Amniotic stem cell (primary cell): ENCODE results near the gene OR2K2.
A peak's percentile ranks its signal among the peaks of the same experiment; 100 is the strongest.
"Not testable (repeated sequence)": the region's sequence is repeated elsewhere in the genome, so short reads cannot be mapped to it uniquely, and the experiment has no call there.

ENCODE experiments used
- DNase-seq: peaks from one replicate; lab custom pipeline; 2025; lab: John Stamatoyannopoulos, UW

Gene OR2K2, protein sequence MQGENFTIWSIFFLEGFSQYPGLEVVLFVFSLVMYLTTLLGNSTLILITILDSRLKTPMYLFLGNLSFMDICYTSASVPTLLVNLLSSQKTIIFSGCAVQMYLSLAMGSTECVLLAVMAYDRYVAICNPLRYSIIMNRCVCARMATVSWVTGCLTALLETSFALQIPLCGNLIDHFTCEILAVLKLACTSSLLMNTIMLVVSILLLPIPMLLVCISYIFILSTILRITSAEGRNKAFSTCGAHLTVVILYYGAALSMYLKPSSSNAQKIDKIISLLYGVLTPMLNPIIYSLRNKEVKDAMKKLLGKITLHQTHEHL

DNA sequence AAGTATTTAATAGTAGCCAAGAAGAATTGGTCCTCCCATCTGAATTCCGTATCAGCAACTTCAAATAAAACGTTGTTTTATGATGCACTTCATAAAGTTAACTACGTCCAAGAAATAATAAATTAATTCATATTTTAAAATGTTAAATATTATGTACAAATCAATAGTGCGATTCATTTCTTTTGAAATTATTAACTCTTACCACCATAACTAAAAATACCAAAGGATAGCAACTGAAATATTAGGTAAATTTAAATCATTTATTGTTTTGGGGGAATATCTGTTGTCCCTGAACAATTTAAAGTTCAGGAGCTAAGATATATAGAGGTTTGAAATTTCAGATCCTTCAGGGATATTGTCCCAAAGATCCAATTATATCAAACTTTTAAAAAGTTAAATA is at the start of gene OR2K2:
Gene OR2K2 (minus strand): TSS at position 101 of the 400 bp plus-strand sequence. CDS start 1,791 bp downstream, outside the sequence.
- DNase-seq: no peak

DNA sequence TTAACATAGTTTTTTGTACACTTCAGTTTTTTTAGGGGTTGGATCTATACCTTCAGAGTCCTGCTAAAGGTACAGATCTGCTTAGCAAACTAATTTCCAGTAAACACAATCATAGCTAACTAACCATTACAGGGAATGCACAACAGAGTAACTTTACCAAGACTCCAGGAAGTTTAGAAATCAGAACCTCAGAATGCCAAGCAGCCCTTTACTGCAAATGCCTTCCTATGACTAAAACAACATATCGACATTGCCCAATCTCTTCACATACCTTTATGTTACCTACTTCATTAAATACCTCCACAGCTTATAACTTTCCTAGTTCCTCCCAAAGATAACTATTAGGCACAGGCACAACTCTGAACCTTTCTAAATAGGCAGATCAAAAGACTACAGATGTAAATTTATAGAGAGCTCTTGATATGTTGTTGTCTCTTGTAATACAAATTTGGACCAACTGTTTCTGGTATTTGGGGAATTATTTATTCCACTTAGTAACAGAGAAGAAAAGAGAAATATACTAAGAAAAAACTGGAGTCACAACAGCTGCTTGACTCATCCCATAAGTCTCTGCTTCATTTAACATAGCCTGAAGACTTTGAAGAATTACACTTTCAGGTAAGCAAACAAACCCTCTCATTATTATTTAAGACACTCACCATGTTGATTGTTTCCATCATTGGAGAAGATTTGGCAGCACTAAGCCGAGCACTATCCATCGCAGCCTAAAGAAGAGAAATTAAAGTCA is 46.0 kb upstream of the OR2K2 start:
- no peak for DNase-seq

DNA sequence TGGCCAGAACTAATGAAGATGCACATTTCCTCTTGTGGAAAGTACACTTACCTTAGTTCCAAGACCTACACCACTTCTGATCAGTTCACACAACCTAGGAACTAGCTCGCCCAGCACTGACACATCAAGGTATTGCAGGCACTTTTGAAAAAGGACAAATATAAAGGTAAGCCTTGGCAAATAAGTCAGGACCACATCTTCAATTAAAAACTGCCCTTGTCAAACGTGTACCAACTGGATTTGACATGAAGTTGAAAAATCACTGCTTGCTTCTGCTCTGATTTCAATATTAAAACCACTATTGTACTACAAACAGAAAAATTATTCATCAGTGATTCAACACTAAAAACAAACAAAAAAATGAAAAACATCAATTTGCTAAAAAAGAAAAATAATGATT is 45.0 kb upstream of the OR2K2 start:
- no peak for DNase-seq

DNA sequence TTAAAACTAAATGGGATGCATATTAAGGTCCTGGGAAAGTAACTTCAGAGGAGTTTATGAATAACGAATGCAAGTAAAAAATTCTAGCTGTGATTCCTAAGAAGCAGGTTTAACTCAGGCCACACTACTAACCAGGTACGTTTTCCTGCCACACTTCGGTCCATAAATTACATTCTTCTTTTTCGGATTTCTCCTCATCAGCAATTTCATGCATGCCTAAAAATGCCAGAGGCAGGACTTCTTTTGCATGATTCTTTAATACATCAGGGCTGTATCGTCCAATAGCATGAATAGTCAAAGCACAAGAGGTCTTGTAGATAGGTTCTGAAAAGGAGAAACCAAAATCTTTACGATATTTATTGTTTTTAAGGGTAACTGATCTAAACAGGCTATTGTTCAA is 42.3 kb upstream of the OR2K2 start:
- DNase-seq: no peak

DNA sequence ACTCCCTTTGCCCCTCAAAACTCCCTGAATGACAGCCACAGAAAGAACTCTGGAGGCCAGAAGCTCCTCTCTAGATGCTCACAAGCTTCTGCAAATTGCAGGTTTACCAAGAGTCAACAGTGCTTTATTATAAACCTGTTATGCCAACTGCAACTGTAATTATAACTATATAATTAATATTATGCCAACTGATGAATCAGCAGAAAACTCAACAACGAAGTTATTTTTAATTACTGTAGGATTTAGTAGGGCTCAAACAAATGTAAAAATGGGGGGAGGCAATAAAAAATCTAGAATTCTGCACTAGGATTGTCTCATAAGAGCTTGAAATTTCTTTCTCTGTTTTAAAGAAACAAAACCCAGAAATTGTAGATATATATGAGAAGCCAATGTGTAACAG is 37.0 kb upstream of the OR2K2 start:
- no peak for DNase-seq

DNA sequence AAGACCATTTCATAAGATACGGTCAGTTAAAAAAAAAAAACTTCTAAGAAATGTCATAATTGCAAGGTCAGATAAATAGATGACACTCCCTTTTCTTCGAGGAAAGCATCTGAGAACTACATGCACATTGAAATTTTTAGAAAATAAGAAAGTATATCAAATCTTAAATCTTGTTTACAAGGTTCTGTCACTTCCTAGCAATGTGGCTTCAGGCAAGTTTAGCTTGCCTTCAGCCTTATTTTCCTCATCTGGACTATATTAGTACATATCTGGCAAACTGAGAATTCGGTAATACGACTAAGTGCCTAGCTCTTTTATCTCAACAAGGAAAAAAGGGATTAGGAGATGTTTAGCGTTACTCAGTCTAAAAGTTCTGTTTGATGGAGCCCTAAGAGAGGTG is 32.5 kb upstream of the OR2K2 start:
- DNase-seq: no peak

DNA sequence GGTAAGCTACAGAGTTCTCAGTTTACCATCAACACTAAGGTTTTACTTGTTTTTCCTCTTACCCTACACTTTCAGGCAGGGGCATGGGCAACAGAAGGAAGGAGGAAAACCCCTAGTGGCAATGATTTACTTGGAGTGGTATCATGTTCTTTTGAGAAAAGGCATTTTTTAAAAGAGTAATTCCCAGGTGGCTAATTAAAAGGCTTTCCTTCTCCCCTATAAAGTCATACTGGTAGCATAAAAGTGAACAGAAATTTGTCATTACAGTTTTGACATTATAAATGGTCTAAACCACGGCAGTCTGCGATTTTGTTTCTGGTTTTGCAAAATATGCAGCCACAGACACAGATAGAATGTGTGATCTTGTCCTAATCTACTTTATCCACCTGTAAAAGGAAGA is 30.9 kb upstream of the OR2K2 start:
- no peak for DNase-seq

DNA sequence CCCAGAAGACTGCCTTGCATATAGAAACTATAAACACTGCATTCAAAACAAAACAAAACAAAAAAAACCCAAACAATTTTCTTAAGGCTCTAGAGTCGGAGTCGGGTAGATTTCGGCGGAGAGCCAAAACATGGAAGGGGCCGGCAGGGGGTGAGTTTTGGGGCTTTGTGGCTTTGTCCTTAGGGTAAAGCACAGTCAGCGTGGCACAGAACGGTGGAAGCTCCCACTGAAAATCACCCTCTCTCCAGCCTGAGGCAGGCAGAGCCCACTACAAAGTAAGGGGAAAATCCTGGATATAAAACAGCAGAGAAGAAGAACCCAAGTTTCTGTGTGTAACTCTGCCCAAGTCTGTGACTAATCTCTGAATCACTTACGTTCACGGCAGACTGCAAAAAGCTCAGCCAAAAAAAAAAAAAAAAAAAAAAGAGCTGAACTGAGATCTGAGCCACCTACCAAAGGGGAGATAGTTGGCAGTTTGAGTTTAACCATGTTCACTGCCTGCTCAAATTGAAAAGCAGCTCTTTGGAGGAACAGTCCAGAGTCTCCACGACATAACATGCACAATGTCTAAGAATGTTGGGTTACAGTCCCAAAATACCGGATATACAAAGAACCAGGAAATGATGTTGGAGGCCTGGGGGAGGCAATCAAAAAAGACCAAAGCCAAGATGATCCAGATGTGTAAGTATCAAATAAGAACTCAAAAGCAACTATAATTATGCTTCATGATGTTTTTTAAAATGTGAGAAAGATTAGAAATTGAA is 26.6 kb upstream of the OR2K2 start:
- DNase-seq: peak; percentile 88

DNA sequence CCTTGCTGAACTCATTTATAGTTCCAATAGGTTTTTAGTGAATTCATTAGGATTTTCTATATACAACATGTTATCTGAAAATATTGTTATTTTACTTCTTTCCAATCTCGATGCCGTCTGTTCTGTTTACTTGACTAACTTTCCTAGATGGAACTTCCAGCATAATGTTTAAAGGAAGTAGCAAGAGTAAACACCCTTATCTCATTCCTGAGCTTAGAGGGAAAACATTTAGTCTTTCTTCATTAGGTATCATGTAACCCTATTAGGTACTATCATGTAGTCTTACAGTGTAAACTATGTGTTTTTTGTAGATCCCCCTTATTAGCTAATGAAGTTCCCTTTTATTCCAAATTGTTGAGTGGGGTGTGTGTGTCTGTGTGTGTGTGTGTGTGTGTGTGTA is 22.5 kb upstream of the OR2K2 start:
- no peak for DNase-seq

DNA sequence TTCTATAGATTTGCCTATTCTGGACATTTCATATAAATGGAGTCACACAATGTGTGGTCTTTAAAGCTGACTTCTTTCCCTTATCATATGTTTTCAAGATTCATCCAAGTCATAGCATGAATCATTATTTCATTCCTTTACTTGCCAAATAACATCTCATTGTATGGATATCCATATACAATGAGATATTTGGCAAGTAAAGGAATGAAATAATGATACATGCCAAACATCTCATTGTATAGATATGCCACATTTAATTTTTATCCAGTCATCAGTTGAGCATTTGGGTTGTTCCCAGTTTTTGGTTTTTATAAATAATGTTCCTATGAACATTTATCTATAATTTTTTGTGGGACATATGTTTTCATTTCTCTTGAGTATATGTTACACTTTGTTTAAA is 20.5 kb upstream of the OR2K2 start:
- no peak for DNase-seq

DNA sequence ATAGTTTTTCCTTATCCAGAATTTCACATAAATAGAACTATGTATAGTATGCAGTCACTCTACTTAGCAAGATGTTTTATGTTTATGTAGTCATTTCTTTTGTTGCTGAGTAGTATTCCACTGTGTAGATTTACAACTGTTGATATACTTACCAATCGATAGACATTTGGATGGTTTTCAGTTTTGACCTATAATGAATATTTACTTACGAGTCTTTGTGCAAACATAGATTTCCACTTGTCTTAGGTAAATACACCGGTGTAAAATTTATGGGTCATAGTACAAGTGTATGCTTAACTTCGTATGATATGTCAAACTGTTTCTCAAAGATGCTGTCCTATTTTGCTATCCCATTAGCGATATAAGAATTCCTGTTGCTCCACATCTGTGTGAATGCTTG is 19.7 kb upstream of the OR2K2 start:
- DNase-seq: no peak

DNA sequence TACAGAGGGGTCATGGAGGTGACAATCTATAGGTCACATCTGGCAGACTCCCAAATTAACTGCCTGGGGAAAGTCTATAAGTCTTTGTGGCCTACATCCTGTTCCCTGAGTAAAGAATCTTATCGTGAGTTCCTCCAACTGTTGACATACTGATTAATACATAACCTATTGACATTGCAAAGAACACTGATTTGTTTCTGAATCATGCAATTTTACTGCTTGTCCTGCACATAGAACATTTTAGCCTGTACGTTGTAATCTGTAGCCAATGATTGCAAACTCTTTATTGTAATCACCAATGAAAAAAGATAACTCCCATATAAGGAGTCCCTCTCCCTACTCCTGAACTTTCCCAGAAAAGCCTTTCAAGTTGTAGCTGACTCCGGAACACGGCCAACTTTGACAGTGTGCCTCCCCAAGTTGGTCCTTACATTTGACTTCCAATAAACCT is 18.8 kb upstream of the OR2K2 start:
- no peak for DNase-seq

DNA sequence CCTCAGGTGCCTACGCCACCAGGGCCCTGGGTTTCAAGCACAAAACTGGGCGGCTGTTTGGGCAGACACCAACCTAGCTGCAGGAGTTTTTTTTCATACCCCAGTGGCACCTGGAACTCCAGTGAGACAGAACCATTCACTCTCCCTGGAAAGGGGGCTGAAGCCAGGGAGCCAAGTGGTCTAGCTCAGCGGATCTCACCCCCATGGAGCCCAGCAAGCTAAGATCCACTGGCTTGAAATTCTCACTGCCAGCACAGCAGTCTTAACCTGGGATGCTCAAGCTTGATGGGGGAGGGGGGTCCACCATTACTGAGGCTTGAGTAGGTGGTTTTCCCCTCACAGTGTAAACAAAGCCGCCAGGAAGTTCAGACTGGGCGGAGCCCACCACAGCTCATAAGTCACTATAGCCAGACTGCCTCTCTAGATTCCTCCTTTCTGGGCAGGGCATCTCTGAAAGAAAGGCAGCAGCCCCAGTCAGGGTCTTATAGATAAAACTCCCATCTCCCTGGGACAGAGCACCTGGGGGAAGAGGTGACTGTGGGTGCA is 4.4 kb upstream of the OR2K2 start:
- not testable (repeated sequence) for DNase-seq

DNA sequence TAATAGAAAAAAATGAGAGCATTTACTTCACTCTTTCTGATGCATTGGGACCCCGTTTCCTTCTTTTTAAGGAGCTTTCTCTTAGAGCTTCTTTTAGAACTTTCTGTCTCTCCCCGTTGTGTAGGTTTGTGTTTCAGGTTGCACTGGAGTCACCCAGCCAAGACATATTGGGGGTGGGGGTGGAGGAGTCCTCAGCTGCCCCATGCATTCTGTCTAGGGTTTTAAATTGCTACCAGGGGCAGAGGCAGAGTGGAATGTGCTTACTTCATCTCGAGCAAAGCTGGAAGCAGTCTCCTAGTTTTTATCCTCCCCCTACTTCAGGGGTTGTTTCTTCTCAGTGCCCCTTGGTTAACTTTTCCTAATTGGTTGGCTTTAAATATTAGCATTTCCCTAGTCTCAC is 9.4 kb downstream of the OR2K2 start:
- no peak for DNase-seq

DNA sequence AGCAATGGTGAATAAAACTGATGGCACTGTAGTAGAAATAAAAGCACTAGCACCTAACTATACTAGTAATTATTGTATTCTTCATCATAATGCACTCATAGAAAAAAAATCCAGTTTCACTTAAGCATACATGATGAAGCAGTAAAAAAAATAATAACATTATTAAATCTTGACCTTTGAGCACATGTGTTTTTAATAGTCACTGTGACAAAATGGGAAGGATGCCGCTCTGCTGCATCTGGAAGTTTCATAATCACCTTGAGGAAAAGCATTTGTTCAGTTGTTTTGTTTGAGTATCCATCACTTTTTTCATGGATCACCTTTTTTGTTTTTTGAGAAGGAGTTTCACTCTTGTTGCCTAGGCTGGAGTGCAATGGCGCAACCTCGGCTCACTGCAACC is 13.2 kb downstream of the OR2K2 start:
- DNase-seq: no peak

DNA sequence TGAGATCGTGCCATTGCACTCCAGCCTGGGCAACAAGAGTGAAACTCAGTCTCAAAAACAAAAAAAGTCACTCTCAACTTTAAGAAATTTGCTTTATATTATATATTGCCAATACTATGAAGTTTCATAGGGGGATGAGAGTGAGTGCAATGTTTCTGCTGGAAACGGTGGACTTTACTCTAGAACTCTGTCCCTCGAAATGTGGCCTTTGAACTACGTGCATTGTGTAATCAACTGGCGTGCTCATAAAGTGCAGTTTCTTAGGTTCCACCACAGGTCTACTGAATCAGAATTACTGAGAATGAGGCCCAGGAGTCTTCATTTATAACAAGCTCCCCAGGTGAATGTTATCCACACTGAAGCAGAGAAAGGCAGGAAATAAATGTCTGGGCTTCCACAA is 24.1 kb downstream of the OR2K2 start:
- no peak for DNase-seq

DNA sequence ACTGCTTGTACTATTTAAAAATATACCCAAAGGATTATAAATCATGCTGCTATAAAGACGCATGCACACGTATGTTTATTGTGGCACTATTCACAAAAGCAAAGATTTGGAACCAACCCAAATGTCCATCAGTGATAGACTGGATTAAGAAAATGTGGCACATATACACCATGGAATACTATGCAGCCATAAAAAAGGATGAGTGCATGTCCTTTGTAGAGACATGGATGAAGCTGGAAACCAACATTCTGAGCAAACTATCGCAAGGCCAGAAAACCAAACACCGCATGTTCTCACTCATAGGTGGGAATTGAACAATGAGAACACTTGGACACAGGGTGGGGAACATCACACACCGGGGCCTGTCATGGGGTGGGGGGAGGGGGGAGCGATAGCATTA is 26.0 kb downstream of the OR2K2 start:
- DNase-seq: not testable (repeated sequence)

DNA sequence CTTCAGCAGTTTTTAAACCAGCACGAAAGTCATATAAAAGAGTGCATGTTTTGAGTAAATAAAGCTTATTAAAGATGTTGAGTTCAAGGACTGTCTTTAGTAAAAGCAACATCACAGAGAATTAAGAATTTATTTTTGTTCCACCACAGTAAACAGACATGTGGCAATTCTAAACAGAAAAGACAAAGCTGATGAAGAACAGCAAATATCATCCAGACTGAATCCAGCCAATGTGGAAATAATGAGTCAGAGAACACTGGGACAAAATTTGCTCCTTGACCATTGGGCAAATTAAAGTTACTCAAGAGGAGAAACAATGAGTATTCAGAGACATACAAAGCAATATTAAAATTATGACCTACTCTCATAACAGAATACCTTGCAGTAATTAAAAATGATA is 28.8 kb downstream of the OR2K2 start:
- DNase-seq: no peak

DNA sequence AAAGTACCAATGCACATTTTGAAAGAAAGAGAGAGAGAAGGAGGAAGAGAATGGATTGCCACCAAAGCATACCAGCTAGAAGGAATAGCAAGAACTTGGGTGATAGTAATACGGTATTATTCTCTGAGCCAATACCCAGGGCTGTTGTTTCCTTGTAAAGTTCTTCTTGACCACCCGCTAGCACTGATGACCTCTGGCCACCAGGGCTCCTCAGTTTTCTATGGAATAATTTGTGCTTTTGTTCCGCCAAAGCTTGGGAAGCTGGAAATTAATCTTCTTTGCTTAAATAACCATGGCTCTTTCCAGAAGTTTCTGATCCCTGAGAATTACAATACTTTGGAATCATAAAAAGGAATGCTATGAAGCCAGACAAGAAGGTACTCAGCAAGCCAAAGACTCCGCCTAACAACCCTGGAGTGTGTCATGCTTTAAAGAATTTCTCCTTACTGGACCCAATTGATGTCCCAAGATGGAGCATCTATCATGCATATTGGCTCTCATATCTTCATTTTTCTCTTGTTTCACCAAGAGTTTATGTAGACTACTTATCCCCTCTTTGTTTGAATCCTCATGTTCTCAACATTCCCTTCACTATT is 29.8 kb downstream of the OR2K2 start:
- no peak for DNase-seq

DNA sequence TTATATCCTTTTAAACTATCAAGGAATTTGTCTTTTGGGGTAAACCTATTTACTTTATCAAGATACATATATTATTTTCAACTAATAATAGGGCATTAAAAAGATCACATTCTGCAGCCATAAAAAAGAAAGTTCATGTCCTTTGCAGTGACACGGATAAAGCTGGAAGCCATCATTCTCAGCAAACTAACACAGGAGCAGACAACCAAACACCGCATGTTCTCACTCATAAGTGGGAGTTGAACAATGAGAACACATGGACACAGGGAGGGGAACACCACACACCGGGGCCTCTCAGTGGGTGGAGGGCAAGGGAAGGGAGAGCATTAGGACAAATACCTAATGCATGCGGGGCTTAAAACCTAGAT is 30.4 kb downstream of the OR2K2 start:
- DNase-seq: not testable (repeated sequence)

DNA sequence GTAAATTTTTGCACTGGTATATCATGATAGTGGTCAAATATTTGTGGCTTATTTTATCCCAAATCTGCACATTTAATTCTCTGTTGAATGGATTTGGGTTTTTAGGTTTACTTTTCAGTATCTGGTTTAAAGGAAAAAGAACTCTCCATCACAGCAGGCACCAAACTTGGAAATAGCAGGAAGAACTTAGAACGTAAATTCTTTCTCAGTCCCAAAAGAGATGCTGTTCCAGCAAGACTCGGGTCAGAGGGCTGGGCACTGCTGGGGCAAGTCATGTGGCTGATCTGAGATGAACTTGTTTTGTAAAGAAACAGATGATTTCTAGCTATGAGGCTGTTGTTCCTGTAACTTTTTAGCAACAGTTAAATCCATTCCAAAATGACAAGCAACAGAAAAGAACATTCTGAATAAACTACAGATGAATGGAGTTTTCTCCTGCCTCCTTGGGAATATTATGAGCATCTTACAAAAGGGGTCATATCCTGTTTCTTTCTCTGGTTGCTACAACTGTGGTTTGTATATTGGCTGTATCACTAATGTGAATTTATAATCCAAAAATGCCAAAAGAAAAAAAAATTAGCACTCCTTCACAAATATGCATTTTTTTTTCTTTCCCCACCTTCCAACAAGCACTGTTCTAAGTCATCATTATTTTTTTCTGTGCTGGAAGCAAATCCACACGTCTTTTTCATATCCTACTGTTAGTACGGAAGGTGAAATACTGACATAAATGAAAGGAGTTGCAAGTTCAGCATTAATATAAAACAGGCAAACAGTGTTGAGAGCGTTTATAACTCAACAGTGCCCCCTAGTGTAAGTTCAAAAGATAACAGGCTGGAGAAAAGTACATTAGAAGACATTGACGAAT is 31.1 kb downstream of the OR2K2 start:
- DNase-seq: peak; percentile 22
